GM23248 (cell line): ENCODE data around the gene SH3BP2. TPM values are rescaled to one million over a fixed set of nuclear protein-coding genes. Genes with fewer than 3 reads are reported as not detected.

Experiments used
- DNase-seq: peaks from one replicate; pipeline ENCODE4 v3.0.0-alpha.2; 2015
- H2AFZ ChIP-seq: fragments of 200-600 bp; sonication (generic); 2 replicates; pipeline ENCODE4 v1.6.1; 2016; ENCODE audit warnings: antibody characterized with exemption
- H3F3A ChIP-seq: fragments of 200-600 bp; sonication (generic); 2 replicates; pipeline ENCODE4 v1.6.1; 2016; ENCODE audit warnings: mild to moderate bottlenecking, antibody characterized with exemption, mixed run types; ENCODE audit not compliant: insufficient read depth
- H3K27ac ChIP-seq: fragments of 200-600 bp; sonication (generic); 2 replicates; pipeline ENCODE4 v1.5.1; 2016; ENCODE audit warnings: mild to moderate bottlenecking
- H3K27me3 ChIP-seq: fragments of 200-600 bp; sonication (generic); replicated peaks from 2 replicates; pipeline ENCODE4 v1.6.1; 2016; ENCODE audit warnings: mild to moderate bottlenecking; ENCODE audit not compliant: insufficient read depth
- H3K36me3 ChIP-seq: fragments of 200-600 bp; sonication (generic); 2 replicates; pipeline ENCODE4 v1.6.1; 2016; ENCODE audit warnings: low read depth, mild to moderate bottlenecking
- H3K4me1 ChIP-seq: fragments of 200-600 bp; sonication (generic); 2 replicates; pipeline ENCODE4 v1.6.1; 2016; ENCODE audit warnings: mild to moderate bottlenecking; ENCODE audit not compliant: insufficient read depth
- H3K4me2 ChIP-seq: fragments of 200-600 bp; sonication (generic); one replicate; pipeline ENCODE4 v1.6.1; 2016; ENCODE audit warnings: mild to moderate bottlenecking; ENCODE audit not compliant: unreplicated experiment
- H3K4me3 ChIP-seq: fragments of 200-600 bp; sonication (generic); 2 replicates; pipeline ENCODE4 v1.5.1; 2016; ENCODE audit warnings: mild to moderate bottlenecking
- H3K79me2 ChIP-seq: fragments of 200-600 bp; sonication (generic); 2 replicates; pipeline ENCODE4 v1.6.1; 2016; ENCODE audit warnings: mild to moderate bottlenecking; ENCODE audit not compliant: insufficient read depth
- H3K9ac ChIP-seq: fragments of 200-600 bp; sonication (generic); 2 replicates; pipeline ENCODE4 v1.6.1; 2016; ENCODE audit warnings: mild to moderate bottlenecking
- H3K9me2 ChIP-seq: fragments of 200-600 bp; sonication (generic); 2 replicates; pipeline ENCODE4 v1.6.1; 2016; ENCODE audit warnings: mixed run types, mild to moderate bottlenecking, moderate library complexity; ENCODE audit not compliant: insufficient read depth
- H3K9me3 ChIP-seq: fragments of 200-600 bp; sonication (generic); one replicate; pipeline ENCODE4 v1.6.1; 2017; ENCODE audit warnings: low read depth
- H4K20me1 ChIP-seq: fragments of 200-600 bp; sonication (generic); 2 replicates; pipeline ENCODE4 v1.6.0; 2016; ENCODE audit not compliant: insufficient read depth
- EZH2 ChIP-seq: fragments of 200-600 bp; sonication (generic); IDR thresholded peaks from 2 replicates; pipeline ENCODE4 v1.6.1; 2018; ENCODE audit warnings: antibody characterized with exemption, mild to moderate bottlenecking; ENCODE audit not compliant: insufficient read depth, poor library complexity, severe bottlenecking
- EZH2phosphoT487 ChIP-seq: fragments of 200-600 bp; sonication (generic); IDR thresholded peaks from 2 replicates; pipeline ENCODE4 v1.6.1; 2018; ENCODE audit warnings: antibody characterized with exemption, moderate library complexity, mild to moderate bottlenecking, low read depth; ENCODE audit not compliant: insufficient read depth
- WGBS, 2 experiments: methylation state at CpG; one replicate each; pipeline ENCODE4 v1.1.6; 2015 to 2017; ENCODE audit warnings: low lambda C conversion rate in 2 of 2, low coverage in 1 of 2; ENCODE audit errors: missing lambda C conversion rate in 2 of 2; 5-methylcytosine and 5-hydroxymethylcytosine counted together
- in situ Hi-C: fragments of 300-500 bp; cut with MboI; formaldehyde crosslinking; loops from 2 replicates; pipeline ENCODE4 v1.15.0; 2020
- polyA plus RNA-seq: library from polyadenylated mRNA; unstranded; fragments of >200 nt; fragmentation: Nextera tagmentation; extraction: Ambion mirVana; gene quantifications from 2 replicates; pipeline ENCODE4 v1.2.1, GENCODE V29; 2016
- total RNA-seq: library from RNA; depleted of rRNA; stranded (reverse); fragments of >200 nt; shearing (Covaris generic); gene quantifications from 2 replicates; pipeline ENCODE4 v1.2.3, GENCODE V29; 2014

SH3BP2 gene
- total and polyA plus RNA-seq, 2 experiments from 2014 or later = 20.9 to 31.2 TPM

DNA sequence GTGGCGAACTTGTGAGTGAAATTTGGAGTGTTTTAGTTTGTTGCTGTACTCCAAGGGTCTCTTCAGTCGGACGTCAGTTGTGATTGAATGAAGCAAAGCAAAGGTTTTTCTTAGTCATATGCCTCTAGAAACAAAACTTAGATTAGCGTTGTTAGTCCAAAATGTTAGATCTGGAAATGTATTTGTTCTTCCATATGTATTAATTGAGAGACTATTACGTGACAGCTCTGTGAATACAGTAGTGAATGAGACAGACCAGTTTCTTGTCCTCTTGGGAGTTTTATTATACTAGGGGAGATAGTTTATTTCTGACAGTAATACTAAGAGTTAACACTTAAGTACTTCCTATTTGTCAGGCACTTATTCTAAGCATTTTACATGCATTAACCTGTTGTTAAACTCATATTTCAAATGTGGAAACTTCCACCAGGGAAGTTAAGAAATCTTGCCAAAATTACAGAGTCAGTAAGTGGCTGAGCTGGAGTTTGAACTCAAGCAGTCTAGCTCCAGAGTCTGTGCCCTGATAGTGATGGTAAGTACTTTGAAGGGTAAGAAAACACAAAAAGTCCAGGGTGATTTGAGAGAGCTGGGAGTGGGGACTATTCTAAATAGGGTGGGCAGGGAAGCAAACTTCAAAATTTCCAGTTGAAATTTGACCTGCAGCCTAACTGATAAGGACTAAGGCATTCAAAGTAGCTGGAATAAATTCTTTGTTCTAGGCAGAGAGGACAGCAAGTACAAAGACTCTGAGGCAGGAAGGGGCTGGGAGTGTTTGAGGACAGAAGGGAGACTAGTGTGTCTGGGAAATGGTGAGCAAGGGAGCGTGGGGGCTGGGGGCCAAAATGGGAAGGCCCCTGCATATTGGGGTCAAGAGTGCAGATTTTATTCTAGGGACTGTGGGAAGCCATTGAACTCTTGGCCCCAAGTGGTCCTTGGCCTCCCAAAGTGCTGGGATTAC lies 67.8 kb downstream of the SH3BP2 start:
- 89 to 92% methylated on average over 6 of the region's 6 CpGs for WGBS, 2 experiments
- Histone ChIP-seq H3K9me2 (no peaks in the 10 kb centered on the region), H3K27me3 (no peaks in the 10 kb centered on the region), H3K79me2 (peaks cover 100% of the 10 kb centered on the region), H3K36me3 (0 out of 2 replicates have a peak, but pooled peaks cover under 1% of the 10 kb centered on the region), H3F3A (peaks cover 39% of the 10 kb centered on the region), H4K20me1 (peaks cover 48% of the 10 kb centered on the region), H3K27ac (no peak overlapping the region), H3K9me3 (no peaks in the 10 kb centered on the region), H3K4me2 (no peak overlapping the region), H3K4me3 (no peak overlapping the region), H2AFZ (no peak overlapping the region), H3K9ac (no peak overlapping the region), H3K4me1 (peaks cover 43% of the 10 kb centered on the region)
- TF ChIP-seq EZH2phosphoT487 (no peak), EZH2 (no peak)
- in situ Hi-C loops = no loop called here
- DNase-seq = no peak

DNA sequence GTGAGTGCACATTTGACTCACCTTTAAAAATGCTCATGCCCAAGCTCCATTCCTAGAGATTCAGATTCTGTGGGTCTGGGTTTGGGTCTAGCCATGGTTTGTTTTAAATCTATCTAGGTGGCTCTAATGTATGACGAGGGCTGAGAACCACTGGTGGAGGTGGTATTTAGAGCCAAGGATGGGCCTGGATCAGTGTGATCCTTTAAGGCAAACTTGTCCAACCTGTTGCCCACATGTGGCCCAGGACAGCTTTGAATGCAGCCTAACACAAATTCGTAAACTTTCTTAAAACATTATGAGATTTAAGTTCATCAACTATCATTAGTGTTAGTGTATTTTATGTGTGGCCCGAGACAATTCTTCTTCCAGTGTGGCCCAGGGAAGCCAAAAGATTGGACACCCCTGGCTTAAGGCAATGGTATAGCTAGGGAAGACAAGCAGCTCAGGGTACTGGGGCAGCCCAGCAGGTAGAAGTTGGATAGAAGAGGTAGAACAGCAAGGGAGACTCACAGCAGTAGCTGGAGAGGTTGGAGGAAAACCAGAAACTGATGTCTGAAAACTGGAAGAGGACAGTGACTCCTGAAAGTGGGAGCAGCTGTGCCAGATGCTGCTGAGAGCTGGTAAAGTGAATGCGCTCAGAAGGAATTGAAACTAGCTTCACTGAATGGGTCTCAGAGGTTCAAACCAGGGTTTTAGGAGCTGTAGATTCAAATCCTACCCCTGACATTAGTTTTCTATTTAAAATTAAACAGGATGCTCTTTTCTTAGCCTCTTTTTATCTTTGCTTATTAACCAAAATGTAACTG lies 68.9 kb downstream of the SH3BP2 start:
- no peak overlapping the region for H2AFZ ChIP-seq
- H3K27ac ChIP-seq = peak overlapping the region; percentile 33; the same call in 1 of the 2 replicates
- TF ChIP-seq EZH2phosphoT487 = no peak
- no peak for TF ChIP-seq EZH2
- H3K4me2 ChIP-seq = no peak overlapping the region
- no peak overlapping the region for H3K9ac ChIP-seq
- 57 to 59% methylated on average over 4 of the region's 4 CpGs for WGBS, 2 experiments
- peaks cover 43% of the 10 kb centered on the region for H3K4me1 ChIP-seq
- H3K36me3 ChIP-seq = no peaks in the 10 kb centered on the region
- peaks cover 39% of the 10 kb centered on the region for H3F3A ChIP-seq
- H3K4me3 ChIP-seq = no peak overlapping the region
- H3K9me3 ChIP-seq = no peaks in the 10 kb centered on the region
- H3K79me2 ChIP-seq = peaks cover 100% of the 10 kb centered on the region
- in situ Hi-C loops = no loop called here
- no peaks in the 10 kb centered on the region for H3K9me2 ChIP-seq
- peaks cover 48% of the 10 kb centered on the region; the same call in 1 of the 2 replicates for H4K20me1 ChIP-seq
- no peaks in the 10 kb centered on the region for H3K27me3 ChIP-seq
- DNase-seq = peak; percentile 43

DNA sequence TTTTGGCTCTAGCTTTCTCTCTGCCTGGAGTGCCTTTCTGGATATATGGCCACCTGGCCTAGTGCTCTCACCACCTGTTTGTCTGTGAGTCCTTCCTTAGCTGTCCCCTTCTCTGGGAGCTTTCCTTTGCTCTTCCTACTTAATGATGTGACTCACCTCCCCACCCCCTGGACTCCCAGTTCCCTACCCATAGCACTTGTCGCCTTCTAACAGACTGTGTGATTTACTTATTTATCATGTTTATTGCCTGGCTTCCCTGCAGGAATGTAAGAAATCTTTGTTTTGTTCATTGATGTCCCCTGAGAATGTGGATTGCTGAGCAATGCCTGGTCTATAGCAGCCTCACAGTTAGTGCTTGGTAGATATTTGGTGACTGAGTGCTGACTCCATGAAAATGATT lies 69.6 kb downstream of the SH3BP2 start:
- Histone ChIP-seq H3K27ac (peak overlapping the region; percentile 33), H4K20me1 (peaks cover 55% of the 10 kb centered on the region; the same call in 1 of the 2 replicates), H3K9me3 (no peaks in the 10 kb centered on the region), H2AFZ (no peak overlapping the region), H3F3A (peaks cover 39% of the 10 kb centered on the region), H3K27me3 (no peaks in the 10 kb centered on the region), H3K79me2 (peaks cover 100% of the 10 kb centered on the region), H3K4me2 (peak overlapping the region; percentile 28), H3K4me1 (peaks cover 49% of the 10 kb centered on the region), H3K9ac (no peak overlapping the region), H3K36me3 (no peaks in the 10 kb centered on the region), H3K9me2 (no peaks in the 10 kb centered on the region), H3K4me3 (no peak overlapping the region)
- TF ChIP-seq EZH2 (no peak), EZH2phosphoT487 (no peak)
- peak; percentile 71 for DNase-seq
- WGBS, 2 experiments = 0 to 7% methylated on average over 1 of the region's 1 CpG
- in situ Hi-C loops = no loop called here

DNA sequence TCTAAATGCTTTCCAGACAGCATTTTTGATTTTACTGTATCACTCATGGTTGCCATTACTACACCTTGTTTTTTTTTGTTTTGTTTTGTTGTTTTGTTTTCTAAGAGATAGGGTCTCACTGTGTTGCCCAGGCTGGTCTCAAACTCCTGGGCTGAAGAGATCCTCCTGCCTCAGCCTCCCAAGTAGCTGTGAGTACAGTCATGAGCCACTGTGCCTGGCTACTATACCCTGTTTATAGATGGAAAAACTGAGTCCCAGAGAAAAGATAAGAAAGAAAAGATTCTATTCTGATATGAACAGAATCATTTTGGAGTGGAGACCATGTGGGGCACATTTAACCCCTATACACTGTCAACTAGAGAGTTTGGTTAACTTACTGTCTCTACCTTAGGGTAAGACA lies 70.8 kb downstream of the SH3BP2 start:
- Histone ChIP-seq H3K9me2 (no peaks in the 10 kb centered on the region), H3K4me3 (no peak overlapping the region), H4K20me1 (peaks cover 62% of the 10 kb centered on the region; the same call in 1 of the 2 replicates), H3K4me2 (no peak overlapping the region), H3F3A (peaks cover 31% of the 10 kb centered on the region), H3K4me1 (peaks cover 53% of the 10 kb centered on the region), H3K27me3 (no peaks in the 10 kb centered on the region), H3K27ac (no peak overlapping the region), H2AFZ (no peak overlapping the region), H3K36me3 (no peaks in the 10 kb centered on the region), H3K79me2 (peaks cover 100% of the 10 kb centered on the region), H3K9me3 (no peaks in the 10 kb centered on the region), H3K9ac (no peak overlapping the region)
- in situ Hi-C loops = no loop called here
- TF ChIP-seq EZH2 (no peak), EZH2phosphoT487 (no peak)
- DNase-seq = no peak
